SK-N-SH (cell line): ENCODE data around the gene DOK6.

Experiments used
- EP300 ChIP-seq, 2 experiments: IDR thresholded peaks; 2 replicates each; pipeline versions ENCODE4 v1.4.0 to v1.6.1; 2012; ENCODE audit warnings: borderline replicate concordance in 1 of 2, low read depth in 1 of 2, low read length in 1 of 2
- JUND ChIP-seq: IDR thresholded peaks from 2 replicates; pipeline ENCODE4 v1.4.0; 2012
- POLR2AphosphoS5 ChIP-seq: IDR thresholded peaks from 2 replicates; pipeline ENCODE4 v1.6.1; 2012; ENCODE audit warnings: low read depth, low read length
- SIN3A ChIP-seq: IDR thresholded peaks from 2 replicates; pipeline ENCODE4 v1.6.1; 2012; ENCODE audit warnings: low read depth, mild to moderate bottlenecking, low read length, moderate library complexity, borderline replicate concordance
- SMC3 ChIP-seq: IDR thresholded peaks from 2 replicates; pipeline ENCODE4 v1.6.1; 2012; ENCODE audit warnings: low read depth, low read length, improper control_type of control experiment
- TCF12 ChIP-seq: IDR thresholded peaks from 2 replicates; pipeline ENCODE4 v1.4.0; 2012
- YY1 ChIP-seq: IDR thresholded peaks from 2 replicates; pipeline ENCODE4 v1.4.0; 2012; ENCODE audit warnings: low read depth, mild to moderate bottlenecking
- TF ChIP-seq, protein P1 (sequence below): fragments of 150-350 bp; IDR thresholded peaks from 2 replicates; pipeline ENCODE4 v1.6.1; 2017; ENCODE audit warnings: antibody characterized with exemption, low read length, low read depth, borderline replicate concordance
- TF ChIP-seq, protein P2 (sequence below): IDR thresholded peaks from 2 replicates; pipeline ENCODE4 v1.6.1; 2012; ENCODE audit warnings: mild to moderate bottlenecking, low read depth, low read length, moderate library complexity
- TF ChIP-seq, protein P3 (sequence below): fragments of 200-600 bp; sonication (generic); IDR thresholded peaks from 2 replicates; pipeline ENCODE4 v1.6.1; 2017; ENCODE audit warnings: antibody characterized with exemption, mild to moderate bottlenecking, moderate library complexity
- TF ChIP-seq, protein P4 (sequence below): IDR thresholded peaks from 2 replicates; pipeline ENCODE4; 2012
- TF ChIP-seq, protein P5 (sequence below): IDR thresholded peaks from 2 replicates; pipeline ENCODE4 v1.4.0; 2012; ENCODE audit warnings: low read depth, borderline replicate concordance

DNA sequence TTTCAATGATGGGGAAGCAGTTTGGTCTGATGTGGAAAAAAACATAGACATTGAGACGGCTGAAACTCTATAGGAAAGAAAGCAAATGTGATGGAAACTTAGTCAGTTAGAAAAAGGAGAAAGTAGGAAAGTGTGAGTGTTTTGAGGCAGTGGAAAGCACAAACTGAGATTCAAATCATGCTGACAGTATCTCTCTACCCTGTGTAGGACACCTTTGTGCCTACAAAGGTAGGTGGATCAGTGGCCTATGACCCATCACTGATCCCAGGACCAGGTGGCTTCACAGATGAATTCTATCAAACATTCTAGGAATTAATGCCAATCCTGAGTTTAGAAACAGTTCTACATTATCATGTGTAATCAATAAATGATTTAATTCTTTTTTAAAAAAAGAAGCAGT, 489.9 kb downstream of the DOK6 start:
- TF ChIP-seq POLR2AphosphoS5 (no peak), YY1 (no peak), SMC3 (no peak), TCF12 (no peak), JUND (no peak), SIN3A (no peak), EP300 (IDR thresholded peaks at IDR 0.05; ENCODE audit: borderline replicate concordance in 1 of 2, low read depth in 1 of 2, low read length in 1 of 2) (no peak)
- TF ChIP-seq, protein P1, sequence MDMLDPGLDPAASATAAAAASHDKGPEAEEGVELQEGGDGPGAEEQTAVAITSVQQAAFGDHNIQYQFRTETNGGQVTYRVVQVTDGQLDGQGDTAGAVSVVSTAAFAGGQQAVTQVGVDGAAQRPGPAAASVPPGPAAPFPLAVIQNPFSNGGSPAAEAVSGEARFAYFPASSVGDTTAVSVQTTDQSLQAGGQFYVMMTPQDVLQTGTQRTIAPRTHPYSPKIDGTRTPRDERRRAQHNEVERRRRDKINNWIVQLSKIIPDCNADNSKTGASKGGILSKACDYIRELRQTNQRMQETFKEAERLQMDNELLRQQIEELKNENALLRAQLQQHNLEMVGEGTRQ, result no peak
- TF ChIP-seq, protein P2, sequence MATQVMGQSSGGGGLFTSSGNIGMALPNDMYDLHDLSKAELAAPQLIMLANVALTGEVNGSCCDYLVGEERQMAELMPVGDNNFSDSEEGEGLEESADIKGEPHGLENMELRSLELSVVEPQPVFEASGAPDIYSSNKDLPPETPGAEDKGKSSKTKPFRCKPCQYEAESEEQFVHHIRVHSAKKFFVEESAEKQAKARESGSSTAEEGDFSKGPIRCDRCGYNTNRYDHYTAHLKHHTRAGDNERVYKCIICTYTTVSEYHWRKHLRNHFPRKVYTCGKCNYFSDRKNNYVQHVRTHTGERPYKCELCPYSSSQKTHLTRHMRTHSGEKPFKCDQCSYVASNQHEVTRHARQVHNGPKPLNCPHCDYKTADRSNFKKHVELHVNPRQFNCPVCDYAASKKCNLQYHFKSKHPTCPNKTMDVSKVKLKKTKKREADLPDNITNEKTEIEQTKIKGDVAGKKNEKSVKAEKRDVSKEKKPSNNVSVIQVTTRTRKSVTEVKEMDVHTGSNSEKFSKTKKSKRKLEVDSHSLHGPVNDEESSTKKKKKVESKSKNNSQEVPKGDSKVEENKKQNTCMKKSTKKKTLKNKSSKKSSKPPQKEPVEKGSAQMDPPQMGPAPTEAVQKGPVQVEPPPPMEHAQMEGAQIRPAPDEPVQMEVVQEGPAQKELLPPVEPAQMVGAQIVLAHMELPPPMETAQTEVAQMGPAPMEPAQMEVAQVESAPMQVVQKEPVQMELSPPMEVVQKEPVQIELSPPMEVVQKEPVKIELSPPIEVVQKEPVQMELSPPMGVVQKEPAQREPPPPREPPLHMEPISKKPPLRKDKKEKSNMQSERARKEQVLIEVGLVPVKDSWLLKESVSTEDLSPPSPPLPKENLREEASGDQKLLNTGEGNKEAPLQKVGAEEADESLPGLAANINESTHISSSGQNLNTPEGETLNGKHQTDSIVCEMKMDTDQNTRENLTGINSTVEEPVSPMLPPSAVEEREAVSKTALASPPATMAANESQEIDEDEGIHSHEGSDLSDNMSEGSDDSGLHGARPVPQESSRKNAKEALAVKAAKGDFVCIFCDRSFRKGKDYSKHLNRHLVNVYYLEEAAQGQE, result no peak
- TF ChIP-seq, protein P3, sequence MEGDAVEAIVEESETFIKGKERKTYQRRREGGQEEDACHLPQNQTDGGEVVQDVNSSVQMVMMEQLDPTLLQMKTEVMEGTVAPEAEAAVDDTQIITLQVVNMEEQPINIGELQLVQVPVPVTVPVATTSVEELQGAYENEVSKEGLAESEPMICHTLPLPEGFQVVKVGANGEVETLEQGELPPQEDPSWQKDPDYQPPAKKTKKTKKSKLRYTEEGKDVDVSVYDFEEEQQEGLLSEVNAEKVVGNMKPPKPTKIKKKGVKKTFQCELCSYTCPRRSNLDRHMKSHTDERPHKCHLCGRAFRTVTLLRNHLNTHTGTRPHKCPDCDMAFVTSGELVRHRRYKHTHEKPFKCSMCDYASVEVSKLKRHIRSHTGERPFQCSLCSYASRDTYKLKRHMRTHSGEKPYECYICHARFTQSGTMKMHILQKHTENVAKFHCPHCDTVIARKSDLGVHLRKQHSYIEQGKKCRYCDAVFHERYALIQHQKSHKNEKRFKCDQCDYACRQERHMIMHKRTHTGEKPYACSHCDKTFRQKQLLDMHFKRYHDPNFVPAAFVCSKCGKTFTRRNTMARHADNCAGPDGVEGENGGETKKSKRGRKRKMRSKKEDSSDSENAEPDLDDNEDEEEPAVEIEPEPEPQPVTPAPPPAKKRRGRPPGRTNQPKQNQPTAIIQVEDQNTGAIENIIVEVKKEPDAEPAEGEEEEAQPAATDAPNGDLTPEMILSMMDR, result no peak
- TF ChIP-seq, protein P4, sequence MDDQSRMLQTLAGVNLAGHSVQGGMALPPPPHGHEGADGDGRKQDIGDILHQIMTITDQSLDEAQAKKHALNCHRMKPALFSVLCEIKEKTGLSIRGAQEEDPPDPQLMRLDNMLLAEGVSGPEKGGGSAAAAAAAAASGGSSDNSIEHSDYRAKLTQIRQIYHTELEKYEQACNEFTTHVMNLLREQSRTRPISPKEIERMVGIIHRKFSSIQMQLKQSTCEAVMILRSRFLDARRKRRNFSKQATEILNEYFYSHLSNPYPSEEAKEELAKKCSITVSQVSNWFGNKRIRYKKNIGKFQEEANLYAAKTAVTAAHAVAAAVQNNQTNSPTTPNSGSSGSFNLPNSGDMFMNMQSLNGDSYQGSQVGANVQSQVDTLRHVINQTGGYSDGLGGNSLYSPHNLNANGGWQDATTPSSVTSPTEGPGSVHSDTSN, result no peak
- TF ChIP-seq, protein P5, sequence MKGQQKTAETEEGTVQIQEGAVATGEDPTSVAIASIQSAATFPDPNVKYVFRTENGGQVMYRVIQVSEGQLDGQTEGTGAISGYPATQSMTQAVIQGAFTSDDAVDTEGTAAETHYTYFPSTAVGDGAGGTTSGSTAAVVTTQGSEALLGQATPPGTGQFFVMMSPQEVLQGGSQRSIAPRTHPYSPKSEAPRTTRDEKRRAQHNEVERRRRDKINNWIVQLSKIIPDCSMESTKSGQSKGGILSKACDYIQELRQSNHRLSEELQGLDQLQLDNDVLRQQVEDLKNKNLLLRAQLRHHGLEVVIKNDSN, result no peak
